ENCODE results near the gene MRPL51.

Gene MRPL51

GRCh38 chr12:6492838-6493496 lies at the start of gene MRPL51:
MRPL51 (minus strand) TSS chr12:6493262; CDS start chr12:6493136, 126 bp downstream.
- peak; percentile 99 for DNase-seq

GRCh38 chr12:6542209-6543009 lies 49.3 kb upstream of the MRPL51 start:
- DNase-seq, result no peak

GRCh38 chr12:6541371-6542165 lies 48.5 kb upstream of the MRPL51 start:
- no peak for DNase-seq

- peak; percentile 76 for DNase-seq
These were observed 47.3 kb upstream of the MRPL51 start for GRCh38 chr12:6540181-6540877.

GRCh38 chr12:6539707-6540134 lies 46.7 kb upstream of the MRPL51 start:
- peak; percentile 56 for DNase-seq

- peak; percentile 64 for DNase-seq
These were observed 46.2 kb upstream of the MRPL51 start for GRCh38 chr12:6539314-6539682.

GRCh38 chr12:6538420-6539313 lies 45.6 kb upstream of the MRPL51 start:
- DNase-seq, result peak; percentile 65

- peak; percentile 86 for DNase-seq
These were observed 44.7 kb upstream of the MRPL51 start for GRCh38 chr12:6537580-6538419.

GRCh38 chr12:6536894-6537579 lies 44.0 kb upstream of the MRPL51 start:
- DNase-seq, result peak; percentile 43

- peak; percentile 49 for DNase-seq
These were observed 43.1 kb upstream of the MRPL51 start for GRCh38 chr12:6535960-6536847.

- DNase-seq, result no peak
These were observed 42.6 kb upstream of the MRPL51 start for GRCh38 chr12:6535697-6535946.

GRCh38 chr12:6534945-6535696 lies 42.1 kb upstream of the MRPL51 start:
- DNase-seq, result peak; percentile 85

- DNase-seq, result no peak
These were observed 41.6 kb upstream of the MRPL51 start for GRCh38 chr12:6534695-6534944.

GRCh38 chr12:6533923-6534694 lies 41.0 kb upstream of the MRPL51 start, which contains the start of gene GAPDH:
GAPDH (plus strand) TSS chr12:6534517; CDS start chr12:6534833, 316 bp downstream.
- DNase-seq, result peak; percentile 92

- no peak for DNase-seq
These were observed 40.5 kb upstream of the MRPL51 start for GRCh38 chr12:6533653-6533922.

- DNase-seq, result peak; percentile 78
These were observed 40.0 kb upstream of the MRPL51 start for GRCh38 chr12:6532927-6533652.
